Stimulated activated CD4-positive, alpha-beta T cell treated with anti-CD3 and anti-CD28 coated beads, Interleukin-2, amount 100 ng/mL, for 48 hours (primary cell): ENCODE measurements around the gene SAMD11.

Experiments
- DNase-seq, 2 donors: peaks; one replicate each; pipeline ENCODE4 v3.0.0-alpha.2; 2020

SAMD11 gene

DNA sequence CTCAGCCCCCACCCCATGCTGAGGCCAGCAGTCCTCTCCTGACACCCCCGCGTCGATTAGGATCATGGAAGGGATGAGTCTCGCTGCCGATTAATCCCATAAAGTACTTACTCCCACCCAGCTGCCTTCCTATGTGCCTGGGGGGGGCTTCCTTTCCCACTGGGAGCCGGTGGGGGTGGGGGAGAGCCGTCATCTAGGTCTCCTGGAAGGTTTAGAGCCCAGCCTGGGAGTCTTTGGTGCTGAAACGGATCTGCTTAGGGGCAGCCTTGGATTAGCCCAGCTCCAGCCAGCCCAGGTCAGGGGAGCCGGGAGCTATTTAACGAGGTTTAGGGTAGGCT lies 9.8 kb downstream of the SAMD11 start:
- no peak for DNase-seq

DNA sequence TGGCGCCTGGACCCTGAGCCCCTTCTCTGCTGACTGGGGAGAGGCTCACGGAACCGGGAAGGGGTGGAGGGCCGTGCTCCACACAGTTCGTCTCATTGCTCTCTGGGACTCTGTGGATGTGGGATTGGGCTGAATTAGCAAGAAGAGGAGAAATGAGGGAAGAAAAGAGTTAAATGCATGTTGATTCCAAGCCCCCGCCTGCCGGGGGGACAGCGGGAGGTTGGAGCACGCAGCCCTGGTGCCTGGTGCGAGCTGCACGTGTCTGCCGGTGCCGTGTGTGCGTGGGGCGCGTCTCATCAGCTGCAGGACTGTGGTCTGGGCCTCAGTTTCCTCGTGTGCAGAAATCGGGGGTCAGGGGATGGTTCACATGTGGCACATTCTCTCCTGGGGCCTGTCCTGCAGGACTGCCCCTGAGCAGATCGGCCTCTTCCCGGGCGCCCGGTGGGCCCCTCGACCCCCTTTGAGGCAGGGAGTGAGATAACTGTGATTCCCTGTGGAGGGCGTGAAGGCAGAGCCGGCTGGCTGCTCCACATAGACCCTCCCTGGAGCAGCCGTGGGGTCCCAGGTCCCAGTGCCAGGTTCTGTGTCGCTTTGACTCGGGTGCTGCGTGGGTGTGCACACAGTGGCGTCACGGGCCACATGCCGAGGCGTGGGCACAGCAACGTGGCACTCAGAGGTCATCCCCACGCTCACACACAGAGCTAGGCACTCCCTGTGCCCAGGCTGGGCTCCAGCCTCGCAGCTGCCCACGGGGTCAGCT lies 11.4 kb downstream of the SAMD11 start:
- DNase-seq, result no peak

DNA sequence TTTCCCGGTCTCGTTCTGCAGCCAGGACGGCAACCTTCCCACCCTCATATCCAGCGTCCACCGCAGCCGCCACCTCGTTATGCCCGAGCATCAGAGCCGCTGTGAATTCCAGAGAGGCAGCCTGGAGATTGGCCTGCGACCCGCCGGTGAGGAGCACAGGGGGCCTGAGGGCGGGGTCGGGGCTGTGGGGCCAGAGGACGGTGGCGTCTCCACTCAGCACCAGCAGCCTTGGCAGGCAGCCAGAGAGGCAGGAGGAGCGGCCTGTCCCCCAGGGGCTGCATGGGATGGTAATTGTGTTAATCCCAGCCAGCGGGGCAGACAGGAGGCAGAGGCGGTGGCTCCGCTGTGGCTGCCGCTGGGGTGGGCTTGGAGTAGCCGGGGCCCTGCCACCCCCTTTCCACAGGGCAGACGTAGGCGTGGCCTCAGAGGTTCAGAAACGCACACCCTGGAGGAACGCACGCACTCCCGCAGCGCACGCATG lies 12.1 kb downstream of the SAMD11 start:
- no peak for DNase-seq

DNA sequence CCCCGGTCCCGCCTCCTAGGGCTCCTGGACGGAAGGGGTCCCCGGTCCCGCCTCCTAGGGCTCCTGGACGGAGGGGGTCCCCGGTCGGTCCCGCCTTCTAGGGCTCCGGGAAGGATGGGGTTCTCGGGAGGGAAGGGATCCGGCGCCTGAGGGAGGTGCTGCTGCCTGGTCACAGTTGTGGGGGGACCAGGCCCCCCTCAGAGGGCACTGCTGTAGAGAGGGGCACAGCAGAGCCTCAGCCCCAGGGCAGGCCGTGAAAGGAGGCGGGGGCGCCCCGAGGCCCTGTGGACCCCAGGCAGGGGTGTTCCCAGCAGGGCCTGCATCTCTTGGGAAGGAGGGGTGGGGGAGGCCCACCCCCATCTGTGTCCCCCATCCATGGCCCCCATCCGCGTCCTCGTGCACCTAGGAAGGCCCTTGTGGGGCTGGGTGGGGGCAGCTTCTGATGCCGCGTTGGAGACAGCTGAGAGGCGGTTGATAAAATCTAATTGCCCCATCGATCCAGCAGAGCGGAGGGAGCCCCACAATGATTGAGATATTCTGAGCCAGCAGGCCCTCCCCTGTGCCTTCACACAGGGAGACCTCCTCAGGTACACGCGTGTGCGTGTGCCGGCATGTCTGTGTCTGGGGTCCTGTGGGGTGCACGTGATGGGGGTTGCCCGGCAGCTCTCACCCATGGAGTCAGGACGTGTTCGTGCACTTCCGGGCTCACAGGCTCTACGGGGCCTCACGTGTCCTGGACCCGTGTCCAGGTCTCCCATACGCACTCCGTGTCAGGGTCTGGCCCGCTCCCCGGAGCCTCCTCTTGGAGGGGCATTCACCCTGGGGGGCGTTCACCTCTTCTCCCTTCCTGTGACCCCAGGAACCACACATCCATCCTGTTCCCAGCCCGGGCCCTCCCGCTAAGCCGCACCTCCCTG lies 12.9 kb downstream of the SAMD11 start:
- no peak for DNase-seq

DNA sequence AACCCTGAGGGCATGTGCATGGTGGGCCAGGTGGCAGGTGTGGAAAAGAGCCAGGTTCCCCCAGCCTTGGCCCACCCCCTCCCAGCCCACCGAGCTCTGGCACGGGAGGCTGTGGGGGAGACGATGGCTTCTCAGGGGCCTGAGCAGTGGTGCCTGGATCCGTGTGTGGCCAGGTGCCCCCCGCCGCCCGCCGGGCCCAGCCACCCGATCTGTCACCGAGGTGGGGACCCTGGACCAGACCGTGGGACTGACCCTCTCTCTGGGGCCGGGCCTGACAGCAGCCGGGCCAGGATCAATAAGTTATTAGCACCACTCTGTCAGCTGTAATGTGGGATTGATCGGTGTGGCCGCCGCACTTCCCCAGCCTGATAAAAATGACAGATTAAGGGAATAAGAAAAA lies 13.8 kb downstream of the SAMD11 start:
- DNase-seq, result no peak

DNA sequence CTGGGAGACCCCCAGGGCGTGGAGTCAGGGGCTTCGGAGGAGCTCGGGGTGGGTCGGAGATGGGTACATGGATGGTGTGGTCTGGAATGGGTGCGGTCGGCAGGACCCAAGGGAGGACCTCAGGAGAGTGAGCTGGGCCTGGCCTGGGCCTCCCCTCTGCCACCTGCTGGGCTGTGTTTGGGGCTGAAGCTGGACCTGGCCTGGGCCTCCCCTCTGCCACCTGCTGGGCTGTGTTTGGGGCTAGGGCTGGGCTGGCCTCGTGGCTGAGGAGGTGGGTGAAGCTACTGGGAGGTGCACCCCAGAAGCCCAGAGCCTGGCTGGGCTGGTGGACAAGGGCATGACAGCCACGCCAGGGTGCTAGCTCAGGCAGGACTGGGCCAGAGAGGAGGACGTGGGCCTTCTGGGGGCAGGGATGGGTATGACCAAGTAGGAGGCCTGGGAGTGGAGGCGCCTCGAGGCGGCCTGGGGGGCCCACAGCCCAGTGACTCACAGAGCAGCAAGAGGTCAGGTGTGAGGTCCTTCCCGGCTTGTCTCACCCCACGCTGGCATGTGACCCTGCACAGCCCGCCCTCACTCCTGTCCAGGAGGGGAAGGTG lies 14.5 kb downstream of the SAMD11 start:
- no peak for DNase-seq

DNA sequence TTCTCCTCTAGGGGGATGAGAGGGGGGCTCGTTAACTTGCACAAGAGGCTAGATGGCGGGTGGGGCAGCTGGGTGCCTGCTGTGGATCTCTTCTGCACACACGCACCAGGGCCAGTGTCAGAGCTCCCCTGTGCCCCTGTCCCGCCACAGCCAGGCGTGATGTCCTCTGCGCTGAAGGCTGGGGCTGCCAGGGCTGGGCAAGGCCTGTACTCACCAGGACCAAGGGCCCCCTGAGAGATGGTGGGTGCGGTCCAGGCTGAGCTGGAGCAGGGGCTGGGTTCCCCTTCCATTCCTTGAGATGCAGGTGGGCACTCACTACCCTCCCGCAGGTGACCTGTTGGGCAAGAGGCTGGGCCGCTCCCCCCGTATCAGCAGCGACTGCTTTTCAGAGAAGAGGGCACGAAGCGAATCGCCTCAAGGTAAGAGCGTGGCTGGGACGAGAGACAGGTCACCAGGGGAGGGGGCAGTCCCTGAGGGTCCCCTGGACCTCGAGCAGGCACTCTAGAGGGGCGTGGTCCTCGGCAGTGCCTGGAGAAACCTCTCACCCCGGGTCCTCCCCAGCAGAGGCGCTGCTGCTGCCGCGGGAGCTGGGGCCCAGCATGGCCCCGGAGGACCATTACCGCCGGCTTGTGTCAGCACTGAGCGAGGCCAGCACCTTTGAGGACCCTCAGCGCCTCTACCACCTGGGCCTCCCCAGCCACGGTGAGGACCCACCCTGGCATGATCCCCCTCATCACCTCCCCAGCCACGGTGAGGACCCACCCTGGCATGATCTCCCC lies 15.2 kb downstream of the SAMD11 start:
- no peak for DNase-seq

DNA sequence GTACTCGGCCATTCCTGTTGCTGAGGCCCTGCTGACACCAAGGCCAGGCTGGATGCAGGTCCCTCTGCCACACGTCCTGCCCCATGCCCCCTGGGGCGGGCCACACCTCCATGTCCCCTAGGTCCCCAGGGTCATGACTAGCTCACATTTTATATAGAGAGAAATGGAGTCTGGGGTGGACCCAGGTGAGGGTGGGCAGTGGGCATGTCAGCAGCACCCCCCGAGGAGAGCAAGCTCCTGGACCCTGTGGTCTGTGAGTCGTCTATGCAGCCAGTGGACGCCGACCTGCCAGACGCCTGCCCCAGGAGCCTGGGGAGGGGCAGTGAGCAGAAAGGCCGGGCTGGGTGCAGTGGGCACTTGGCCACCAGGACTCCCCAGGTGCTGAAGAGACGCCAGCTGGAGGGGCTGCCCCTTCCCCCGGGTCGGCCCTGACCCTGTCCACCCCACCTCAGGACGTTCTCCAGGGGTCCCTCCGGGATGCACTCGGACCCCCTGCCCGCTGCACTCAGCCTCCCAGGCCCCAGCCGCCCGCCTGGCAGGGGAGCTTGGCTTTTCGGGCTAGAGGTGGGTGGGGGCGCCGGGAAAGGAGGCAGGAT lies 15.9 kb downstream of the SAMD11 start:
- no peak for DNase-seq

DNA sequence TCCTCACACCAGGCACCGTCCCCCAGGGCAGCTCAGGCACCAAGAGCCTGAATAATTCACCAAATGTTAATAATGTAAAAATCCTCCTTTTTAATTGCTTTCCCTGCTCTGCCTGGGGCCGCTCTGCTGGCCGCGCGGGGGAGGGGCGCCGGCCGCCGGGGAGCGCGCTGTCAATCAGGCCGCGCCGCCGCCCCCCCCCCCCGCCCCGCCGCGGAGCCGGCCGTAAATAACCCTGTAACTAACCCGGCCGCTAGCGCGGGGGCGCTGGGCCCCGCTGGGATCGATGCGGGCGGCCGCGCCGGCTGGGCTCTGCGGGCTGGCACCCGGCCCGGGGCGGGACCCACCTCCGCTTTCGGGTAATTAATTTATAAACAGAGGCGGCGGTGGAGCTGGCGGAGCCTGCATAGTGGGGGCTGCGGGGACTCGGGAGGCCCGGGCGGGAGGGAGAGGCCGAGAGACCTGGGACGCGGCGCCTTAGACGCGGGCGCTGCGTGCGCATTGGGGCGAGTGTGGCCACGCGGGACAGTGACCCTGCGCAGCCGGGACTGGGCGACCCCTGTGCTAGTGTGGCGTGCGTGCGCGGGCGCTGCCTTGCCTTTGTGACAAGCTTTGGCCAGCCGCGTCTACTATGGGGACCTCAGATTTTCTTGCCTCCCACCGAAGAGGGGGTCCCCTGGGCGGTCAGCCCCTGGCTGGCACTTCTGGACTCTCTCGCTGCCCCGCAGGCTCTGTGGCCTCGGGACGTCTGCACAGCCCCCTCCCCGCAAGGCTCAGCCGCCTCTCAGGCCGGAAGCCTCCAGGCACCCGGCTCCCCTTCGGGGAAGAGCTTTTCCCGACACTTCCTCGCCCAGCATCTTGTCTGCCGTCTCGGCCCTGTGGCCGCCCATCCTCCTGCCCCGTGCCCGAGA lies 16.6 kb downstream of the SAMD11 start:
- DNase-seq, result no peak

DNA sequence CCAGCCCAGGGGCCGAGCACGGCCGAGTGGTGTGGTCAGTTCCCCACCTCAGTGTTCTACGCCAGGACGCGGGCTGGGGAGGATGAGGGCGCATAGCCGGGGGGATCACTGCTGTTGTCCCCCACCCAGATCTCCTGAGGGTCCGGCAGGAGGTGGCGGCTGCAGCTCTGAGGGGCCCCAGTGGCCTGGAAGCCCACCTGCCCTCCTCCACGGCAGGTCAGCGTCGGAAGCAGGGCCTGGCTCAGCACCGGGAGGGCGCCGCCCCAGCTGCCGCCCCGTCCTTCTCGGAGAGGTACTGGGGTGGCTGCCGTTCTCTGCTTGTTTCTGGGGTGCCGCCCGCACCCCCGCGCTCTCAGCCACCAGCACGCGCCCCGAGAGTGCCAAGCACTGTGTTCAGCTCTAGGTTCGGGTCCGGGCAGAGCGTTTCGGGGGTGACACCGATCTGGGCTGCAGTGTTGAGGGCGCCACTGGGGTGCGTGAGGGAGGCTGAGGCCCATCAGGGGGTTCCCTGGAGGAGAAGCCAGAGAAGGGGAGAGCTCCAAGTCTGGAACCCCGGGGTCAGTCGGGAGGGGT lies 17.4 kb downstream of the SAMD11 start:
- DNase-seq, result no peak

DNA sequence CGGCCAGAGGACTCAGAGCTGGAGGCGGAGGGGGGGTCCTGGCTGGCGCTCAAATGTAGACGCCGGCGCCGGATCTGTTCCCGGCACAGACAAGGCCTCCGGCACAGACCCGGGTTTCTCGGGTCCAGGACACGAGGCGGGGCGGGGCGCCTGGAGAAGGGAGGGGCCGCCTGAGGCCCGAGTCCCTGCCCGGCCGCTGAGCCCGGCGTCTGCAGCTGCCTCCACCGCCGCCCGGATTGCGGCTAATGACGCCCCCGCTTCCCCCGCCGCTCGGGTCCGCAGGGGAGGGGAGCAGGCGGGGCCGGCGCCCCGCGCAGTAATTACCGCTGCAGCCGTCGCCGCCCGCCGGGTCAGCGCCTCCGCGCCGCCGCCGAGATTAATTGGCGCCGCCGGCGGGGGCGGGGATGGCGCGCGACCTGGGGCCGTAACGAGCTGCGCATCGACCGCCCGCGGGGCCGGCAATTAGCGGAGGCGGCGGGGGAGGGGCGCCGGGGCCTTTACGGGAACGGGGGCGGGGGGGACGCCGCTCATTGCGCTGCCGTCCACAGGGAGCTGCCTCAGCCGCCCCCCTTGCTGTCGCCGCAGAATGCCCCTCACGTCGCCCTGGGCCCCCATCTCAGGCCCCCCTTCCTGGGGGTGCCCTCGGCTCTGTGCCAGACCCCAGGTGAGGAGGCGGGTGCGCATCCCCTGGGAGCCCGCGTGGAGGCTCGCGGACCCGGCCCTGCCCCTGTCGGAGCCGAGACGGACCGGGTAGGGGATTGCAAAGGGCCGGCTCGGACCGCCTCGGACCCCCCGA lies 18.1 kb downstream of the SAMD11 start:
- no peak for DNase-seq

DNA sequence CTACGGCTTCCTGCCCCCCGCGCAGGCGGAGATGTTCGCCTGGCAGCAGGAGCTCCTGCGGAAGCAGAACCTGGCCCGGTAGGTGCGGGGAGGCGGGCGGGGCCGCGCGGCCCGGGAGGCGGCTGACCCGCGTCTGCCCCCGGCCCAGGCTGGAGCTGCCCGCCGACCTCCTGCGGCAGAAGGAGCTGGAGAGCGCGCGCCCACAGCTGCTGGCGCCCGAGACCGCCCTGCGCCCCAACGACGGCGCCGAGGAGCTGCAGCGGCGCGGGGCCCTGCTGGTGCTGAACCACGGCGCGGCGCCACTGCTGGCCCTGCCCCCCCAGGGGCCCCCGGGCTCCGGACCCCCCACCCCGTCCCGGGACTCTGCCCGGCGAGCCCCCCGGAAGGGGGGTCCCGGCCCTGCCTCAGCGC lies 18.7 kb downstream of the SAMD11 start:
- DNase-seq, result no peak

DNA sequence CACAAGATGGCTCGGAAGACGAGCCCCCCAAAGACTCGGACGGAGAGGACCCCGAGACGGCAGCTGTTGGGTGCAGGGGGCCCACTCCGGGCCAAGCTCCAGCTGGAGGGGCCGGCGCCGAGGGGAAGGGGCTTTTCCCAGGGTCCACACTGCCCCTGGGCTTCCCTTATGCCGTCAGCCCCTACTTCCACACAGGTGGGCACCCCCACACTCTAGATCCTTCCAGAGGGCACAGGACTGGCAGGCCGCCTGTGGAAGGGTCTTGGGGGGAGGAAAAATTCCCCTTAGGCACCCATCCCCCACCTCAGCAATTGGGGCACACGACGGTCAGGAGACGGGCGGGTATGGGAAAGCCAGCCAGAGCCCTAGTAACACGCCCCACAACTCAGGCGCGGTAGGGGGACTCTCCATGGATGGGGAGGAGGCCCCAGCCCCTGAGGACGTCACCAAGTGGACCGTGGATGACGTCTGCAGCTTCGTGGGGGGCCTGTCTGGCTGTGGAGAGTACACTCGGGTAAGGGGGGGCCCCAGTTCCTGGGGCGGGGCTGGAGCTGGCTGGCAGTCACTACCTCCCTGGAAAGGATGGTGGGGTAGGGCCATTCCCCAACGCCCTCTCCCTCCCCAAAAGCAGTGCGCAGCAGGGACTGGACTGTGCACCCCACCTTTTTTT lies 19.3 kb downstream of the SAMD11 start:
- DNase-seq, result no peak

DNA sequence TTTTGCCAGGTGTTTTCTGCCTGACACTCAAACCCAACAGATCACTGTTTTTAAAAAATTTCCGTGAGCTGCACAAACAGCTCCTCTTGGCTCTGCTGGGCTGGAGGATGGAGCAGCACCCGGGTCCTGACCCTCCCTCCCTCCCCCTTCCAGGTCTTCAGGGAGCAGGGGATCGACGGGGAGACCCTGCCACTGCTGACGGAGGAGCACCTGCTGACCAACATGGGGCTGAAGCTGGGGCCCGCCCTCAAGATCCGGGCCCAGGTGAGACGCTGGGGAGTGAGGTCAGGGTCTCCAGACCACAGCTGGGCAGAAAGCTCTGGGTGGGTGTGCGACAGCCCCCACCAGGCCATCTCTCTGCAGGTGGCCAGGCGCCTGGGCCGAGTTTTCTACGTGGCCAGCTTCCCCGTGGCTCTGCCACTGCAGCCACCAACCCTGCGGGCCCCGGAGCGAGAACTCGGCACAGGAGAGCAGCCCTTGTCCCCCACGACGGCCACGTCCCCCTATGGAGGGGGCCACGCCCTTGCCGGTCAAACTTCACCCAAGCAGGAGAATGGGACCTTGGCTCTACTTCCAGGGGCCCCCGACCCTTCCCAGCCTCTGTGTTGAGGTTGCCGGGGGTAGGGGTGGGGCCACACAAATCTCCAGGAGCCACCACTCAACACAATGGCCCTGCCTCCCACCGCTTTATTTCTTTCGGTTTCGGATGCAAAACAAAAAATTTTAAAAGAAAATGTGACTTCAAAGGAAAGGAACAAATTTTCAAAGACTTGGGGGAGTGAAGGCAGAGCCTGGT lies 20.0 kb downstream of the SAMD11 start:
- DNase-seq, result no peak

DNA sequence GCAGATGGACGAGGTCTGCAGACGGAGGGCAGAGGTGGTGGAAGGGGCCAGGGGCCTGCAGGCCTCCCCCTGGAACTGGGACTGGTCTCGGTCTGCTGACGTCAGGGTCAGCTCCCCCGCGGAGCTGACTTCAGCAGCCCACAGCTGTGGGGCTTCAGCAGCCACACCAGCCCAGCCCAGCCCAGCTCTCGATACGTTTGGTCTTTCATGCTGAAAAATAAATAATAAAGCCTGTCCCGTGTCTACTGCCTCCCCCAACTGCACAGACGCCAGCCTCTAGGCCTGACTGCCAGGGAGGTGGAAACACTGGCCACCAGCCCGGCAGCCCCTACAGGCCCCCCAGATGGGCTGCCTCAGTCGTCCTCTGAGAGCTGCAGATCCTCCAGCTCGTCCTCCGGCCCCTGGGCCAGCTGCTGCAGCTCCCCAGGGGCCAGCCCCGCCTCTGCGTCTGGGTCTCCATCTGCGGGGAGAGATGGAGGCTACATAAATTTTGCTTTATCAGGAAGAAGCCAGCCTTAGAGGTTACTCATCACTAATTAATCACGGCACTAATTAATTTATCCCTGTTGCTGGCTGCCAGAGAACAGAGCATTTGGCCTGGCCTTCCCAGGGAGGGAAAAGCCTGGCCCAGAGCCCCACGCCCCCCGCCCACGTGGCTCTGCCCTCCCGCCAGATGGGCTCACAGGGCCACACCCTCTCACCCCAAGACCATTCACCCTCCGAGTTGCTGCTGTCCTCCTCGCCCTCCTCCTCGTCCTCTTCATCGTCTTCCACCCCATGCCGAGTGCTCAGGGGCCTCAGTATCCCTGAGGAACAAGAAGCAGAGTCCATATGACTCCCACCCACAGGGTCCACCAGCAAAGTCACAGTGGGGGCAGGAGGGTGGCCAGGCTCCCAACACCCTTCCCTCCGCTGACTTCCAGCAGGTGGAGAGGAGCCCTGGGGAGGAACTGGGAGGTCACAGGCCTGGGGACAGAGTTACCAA lies 20.9 kb downstream of the SAMD11 start:
- DNase-seq, result no peak

DNA sequence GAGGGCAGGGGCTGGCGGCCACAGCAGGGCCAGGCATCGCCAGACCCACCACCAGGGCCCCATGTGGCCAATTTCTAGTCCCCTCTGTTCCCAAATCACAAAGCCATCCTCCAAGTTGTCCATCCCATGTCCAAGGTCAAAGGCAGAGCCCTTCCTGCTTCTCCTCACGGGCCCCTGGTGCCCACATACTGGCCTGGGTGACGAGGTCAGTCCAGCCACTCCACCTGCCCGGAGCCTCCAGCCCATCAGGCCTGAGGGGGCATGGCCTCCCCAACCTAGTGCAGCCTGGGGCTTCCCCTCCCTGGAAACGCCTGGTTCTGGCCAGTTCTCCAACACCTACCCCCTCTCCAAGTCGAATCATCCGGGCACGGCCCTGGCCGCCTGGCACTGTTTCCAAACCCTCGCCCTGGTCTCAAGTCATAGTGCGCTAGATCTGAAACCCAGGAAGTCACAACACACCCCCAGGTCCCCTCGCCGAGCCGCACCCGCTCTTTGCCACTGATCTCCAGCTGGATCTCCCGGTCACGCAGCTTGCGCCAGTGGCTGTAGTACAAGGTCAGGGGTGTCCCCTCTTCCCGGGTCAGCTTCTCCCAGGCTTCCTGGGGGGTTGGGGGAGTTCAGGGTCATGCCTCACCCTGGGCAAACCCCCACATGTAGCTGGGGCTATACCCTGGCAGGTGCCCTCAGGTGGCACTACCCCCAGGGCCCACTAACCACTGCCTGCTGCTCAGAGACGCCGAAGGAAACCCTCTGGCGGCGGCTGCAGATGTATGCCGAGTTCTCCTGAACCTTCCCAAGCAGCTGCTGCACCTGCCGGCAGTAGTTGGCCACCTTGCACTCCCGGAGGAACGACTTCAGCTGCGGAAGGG lies 22.2 kb downstream of the SAMD11 start:
- DNase-seq, result no peak
